SIG-M5 treated with dmso at 0.1 percent for 504 hours (cell line): ENCODE results near the gene BCL11B.

Experiments
- DNase-seq: peaks from one replicate; lab custom pipeline; 2025; ENCODE audit not compliant: unreplicated experiment; lab: John Stamatoyannopoulos, UW

Gene BCL11B

DNA sequence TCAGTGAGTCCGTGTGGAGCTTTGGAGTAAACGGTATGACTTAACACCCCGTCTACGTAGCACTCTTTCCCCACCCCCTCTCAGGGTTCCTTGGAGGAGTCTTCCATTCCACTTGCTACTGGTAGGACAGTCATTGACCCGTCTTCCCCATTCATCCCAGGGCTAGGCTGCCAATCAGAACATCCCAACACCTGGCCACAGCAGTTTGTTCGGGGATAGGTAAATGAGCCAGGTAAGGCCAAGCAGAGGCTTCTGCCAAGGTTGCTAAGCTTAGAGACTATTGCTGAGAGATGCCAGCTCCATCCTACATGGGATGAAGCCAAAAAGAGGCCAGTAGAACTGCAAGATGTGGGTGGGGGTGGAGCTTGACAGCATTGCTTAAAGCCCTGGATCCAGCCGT lies 130.8 kb downstream of the BCL11B start:
- no peak for DNase-seq

DNA sequence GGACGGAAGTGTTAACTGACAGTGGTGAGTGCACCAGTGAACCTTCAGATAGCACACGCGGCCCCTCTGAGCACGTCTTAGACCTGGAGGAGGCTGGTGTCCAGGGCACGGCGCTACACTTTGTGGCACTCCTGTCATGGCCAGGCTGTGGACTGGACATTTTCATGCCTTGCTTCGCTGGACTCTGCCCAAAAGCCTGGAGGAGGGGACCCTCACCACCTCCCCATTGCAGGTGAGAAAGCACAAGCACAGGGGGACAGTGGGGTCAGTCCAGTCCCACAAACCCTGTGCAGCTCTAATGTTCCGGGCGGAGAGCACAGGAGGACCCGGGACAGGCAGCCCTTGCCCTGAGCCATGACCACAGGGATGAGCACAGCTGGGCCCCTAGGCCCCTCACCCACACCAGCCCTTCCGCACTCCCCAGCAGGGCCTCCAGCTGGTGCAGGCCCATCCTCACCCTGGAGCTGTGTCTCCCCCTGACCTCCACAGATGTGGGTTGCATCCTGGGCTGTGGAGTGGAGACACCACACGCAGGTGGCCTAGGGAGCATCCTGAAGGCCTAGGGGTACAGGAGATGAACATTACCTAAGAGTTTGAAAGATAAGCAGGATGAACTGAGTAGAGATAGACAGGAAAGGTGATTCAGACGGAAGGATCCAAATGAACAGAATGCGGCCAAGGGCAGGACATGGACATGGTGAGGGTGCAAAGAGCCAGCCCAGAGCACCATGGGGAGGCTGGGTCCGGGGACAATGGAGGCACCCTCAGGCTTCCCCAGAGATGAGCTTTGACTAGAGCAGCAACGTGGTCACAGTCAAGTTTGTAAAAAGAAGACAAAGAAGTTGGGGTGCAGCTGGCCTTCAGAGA lies 132.8 kb downstream of the BCL11B start:
- DNase-seq = no peak

DNA sequence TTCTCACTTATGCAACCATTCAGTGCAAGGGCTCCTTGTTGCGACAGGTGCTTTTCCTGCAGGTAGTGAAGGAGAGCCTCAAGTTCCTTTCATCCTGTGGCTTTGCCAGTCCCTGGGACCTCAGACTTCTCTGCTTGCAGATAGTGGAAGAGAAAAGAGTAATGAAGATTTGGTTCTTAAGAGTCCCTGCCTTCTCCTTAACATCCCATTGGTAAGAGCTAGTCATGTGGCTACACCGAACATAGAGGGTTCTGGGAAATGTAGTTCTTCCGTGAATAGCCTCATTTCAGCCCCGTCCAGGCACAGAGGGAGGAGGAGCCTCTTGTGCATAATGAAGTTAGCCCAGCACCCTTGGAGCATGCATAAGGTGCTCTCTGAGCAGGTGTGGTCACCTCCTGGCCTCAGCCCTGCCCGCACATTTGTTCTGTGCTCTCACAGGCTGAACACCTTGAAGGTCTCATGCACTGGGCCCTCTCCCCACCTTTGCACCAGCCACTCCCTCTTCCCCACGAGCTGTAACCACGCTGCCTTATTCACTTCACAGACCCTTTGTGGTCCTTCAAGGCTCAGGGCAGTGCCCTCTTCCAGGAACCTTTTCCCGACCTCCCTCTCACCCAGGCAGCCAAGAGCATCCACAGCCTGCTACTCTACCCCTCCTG lies 134.0 kb downstream of the BCL11B start:
- DNase-seq = no peak

DNA sequence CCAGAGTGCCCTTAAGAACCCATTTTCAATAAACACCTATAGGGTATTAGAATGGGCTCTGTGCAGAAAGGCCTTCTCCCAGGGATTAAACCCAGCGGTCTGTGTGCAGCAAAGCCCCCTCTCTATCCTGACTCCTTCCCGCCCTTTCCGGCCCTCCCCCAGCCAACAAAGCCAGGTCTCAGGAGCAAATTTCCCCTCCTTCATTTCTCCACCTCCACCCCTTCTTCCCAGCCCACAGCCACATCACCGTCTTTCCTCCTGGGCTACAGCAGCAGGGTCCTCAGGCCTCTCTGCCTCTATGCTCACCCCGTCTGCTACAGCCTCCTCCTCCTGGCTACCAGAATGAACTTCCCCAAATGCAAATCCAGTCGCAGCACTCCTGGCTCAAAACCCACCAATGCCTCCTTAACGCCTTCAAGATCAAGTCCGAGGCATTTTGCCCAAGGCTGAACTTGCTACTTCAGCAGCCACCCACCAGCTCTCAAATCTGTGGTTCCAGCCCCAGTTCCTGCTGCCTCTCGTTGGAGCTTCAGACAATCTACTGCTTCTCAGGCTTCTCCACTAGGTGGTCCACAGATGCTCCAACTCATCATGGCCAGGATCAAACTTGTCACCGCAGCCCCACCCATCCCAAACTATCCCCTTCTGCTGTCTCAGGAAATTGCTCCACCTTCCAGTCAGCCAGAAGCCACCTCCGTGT lies 134.8 kb downstream of the BCL11B start:
- DNase-seq = peak; percentile 5

DNA sequence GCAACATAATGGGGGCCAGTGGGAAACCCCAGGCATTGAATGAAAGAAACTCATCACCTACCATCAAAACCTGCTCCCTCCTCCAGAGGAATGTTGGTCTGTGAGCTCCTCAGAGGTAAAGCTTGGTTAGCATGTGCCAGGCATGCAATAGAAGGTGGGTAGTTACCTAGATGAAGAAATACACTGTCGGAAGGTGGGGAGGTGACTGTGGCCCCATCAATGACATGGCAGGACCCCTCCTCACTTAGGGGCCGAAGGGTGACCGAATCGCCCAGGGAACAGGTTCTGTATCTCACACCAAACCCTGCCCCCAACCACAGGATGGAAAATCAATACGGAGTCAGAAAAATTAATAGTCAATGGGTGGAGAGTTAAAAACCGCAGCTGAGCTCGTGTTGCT lies 135.6 kb downstream of the BCL11B start:
- no peak for DNase-seq

DNA sequence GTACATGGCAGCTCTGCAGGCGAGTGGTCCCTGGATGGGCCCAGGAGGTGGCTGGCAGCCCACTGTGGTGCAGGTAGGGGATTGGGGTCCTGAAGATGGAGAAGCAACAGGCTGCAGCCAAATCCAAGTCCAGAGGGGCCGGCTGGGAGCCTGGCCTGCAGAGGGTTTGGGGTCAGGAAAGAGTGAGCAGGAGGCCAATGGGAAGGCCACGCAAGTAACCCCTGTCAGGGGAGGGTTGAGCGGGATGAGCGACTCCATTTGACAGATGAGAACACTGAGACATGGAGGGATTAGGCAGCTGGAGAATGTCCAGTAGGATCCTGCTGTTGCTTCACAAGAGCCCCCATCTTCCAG lies 136.0 kb downstream of the BCL11B start:
- DNase-seq = no peak

DNA sequence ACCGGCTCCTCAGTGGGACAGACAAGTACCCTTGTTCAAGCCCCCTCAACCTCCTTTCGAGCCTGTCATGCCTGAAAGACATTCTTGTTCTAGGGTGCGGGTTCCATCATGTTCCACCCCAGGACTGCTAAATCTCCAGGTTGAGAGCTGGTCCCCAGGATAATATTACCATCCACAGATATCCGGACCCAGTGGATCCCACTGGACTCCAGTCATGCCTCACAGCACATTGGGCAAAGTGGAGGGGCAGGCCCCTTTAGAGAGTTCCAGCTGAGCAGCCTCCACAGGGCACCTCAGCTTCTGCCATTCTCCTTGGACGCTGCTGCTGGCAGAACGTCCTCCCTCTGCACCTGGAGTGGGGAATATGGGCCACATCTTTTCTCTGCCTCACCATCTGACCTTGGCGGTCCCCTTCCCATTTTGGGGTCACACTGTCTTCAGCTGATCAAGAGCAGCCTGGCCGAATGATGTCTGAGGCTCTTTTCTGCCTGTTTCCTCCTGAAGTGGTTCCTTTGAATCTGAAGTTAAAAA lies 137.4 kb downstream of the BCL11B start:
- DNase-seq = no peak

DNA sequence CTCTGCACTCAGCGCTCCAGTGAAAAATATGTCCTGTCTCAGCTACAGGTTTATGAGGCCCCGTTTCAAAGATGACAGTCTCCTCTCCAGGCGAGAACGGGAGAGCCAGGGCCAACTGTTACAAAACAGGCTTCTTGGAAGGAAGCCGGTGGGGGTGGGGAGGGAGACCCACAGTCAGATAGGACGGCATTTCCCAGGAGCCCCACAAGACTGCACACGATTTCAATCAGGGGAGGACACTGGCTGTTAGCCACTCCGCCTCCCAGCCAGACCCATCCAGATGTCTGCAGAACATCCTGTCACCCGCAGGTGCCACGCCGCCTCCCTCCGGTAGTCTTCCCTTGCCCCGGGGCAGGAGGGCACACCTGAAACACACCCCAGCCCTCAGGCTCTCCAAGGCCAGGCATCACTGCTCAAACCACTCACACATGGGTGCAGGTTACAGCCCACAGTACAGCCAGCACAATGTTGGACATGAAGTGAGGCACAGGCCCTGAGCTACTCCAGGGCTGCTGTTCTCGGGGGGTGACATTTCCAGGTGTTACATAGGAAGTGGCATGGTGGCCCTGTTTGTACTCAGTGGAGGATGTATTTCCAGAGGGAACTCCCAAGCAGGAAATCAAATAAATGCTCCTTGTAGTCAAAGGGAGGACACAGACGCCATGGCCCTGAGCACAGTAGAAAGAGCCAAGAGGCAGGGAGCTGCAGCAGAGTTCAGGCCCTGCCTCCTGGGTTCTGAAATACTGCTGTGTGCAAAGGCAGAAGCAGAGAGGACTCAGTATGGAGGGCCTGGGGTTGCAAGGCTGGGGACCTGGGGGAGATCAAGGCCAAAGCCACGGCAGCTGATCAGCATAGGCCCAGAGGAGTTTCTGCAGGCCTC lies 138.1 kb downstream of the BCL11B start:
- no peak for DNase-seq

DNA sequence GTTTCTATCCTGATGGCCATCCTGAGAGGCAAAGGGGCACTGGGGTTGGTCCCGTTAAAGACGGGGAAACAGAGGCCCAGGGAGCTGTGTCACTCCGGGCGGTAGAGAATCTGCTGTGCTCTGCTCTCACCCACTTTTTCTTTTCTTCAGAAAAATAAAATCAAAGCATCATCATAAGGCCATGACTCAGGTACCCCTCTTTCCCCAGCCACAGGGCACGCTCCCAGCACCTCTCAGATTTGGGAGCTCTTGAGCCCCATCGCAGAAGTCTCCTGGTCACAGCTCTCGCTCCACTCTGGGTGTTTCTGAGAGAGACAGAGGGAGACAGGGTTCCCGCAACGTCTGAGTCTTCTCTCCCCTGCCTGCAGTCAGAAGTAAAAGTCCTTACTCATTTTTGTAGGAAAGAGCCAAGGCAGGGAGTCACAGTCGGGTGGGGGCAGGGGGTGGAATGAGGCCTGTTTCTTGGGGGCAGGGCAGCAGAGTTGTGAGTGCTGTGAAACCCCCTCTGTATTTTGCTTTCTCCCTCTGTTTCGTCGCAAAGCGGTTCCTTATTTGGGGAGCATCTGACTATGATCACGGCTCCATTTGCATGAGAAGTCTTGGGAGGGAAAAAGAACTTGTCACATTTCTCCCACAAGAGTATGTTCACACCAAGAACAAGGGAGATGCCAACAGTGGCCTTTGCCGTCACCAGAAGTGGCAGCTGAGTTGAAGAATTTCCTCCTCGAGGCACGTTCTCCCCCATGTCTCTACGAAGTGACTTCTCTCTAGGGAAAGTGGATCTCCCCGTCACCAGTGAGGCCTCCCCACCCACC lies 139.0 kb downstream of the BCL11B start:
- no peak for DNase-seq

DNA sequence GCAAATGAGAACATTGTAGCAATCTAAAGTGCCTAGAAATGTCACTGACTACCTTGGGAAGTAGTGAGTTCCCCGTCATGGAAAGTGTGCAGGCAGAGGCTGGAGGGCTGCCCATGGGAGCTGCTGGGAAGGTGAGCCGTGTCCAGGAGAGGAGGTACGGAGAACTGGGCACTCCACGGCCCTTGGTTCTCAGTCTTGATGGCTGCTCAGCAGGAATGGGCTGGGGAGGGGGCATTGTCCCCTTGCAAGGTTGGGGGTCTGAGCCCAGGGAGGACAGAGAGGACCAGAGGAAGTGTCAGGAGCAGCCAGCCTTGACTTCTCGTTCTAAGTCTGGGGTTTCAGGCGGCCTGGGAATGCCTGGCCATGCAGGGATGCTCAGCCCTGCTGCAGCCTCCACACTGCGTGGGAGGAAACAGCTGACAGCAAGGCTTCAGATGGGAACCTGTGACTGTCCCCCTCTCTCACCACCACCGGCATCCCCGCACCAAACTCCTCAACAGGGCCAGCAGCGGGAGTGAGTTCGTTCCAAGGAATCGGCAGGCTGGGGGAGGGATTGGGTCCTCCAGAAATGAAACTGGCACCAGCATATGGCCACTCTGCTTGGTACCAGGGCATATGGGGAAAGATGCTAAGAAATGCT lies 140.2 kb downstream of the BCL11B start:
- DNase-seq = no peak

DNA sequence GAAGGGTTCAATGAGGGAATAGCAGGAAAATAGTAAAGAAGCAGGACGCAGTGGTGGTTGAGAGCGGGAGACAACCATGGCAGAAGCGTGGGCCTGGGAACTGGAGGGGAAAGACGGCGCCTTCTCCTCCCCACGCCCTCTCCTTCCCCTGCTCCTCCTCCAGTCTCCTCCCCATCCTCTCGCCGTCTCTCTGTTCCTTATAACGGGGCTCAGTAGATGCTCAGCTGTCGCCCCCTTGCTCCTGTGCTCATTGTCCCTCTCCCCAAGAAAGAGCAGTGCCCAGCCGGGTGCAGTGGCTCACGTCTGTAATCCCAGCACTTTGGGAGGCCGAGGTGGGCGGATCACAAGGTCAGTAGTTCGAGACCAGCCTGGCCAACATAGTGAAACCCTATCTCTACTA lies 142.0 kb downstream of the BCL11B start:
- no peak for DNase-seq

DNA sequence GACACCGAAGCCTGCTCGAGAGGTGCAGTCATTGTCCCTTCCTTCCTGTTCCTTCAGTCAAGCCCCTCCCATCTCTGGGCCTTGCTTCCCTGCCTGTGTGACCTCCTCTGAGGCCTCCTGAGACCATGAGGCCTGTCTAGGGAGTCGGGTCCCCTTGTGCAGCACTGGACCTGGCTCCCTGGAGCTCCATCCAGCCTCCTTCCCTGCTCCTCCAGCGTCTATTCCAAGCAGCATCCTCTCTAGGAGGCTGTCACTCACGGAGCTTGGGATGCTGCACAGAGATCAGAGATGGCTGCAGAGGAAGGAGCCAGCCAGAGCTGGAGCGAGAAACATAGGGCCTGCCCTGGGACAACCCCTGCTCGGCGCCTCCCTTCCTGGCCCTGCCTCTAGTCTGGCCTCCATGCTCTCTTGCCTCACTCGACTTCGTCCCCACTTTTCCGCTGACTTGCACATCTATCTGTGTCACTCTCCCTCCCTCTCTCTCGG lies 142.7 kb downstream of the BCL11B start:
- no peak for DNase-seq

DNA sequence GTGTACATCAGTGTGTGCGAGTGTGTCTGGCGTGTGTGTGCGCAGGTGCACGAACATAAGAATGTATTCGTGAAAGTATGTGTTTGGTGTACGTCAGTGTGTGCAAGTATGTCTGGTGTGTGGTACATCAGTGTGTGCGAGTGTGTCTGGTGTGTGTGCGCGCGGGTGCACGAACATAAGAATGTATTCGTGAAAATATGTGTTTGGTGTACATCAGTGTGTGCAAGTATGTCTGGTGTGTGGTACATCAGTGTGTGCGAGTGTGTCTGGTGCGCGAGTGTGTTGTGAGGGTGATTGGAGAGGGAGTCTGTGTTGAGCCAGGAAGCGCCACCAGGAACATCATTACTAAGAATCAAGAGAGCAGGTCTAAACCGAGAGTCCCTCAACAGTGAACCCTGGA lies 143.8 kb downstream of the BCL11B start:
- no peak for DNase-seq

DNA sequence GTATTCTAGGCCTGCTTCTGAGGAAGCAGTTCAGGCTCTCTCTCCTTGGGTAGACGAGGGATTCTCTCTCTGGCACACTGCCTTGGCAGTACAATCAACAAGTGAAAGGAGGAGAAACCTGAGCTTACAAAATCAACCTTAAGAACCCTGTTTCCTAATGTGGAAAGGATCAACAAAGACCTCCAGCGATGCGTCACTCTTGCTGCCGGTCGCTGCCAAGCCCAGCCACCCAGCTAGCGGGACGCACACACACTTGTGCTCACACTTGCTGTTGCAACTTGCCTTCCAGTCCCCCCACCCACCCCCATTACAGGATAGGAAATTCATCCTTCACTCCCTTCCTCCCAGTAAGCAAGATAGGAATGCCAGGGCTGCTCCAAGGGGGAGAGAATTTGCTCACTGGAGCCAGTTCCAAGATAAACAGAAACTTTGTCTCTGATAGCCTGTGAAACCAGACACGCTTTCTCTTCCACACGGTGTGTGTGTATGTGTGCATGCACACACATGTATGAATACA lies 144.3 kb downstream of the BCL11B start:
- no peak for DNase-seq

DNA sequence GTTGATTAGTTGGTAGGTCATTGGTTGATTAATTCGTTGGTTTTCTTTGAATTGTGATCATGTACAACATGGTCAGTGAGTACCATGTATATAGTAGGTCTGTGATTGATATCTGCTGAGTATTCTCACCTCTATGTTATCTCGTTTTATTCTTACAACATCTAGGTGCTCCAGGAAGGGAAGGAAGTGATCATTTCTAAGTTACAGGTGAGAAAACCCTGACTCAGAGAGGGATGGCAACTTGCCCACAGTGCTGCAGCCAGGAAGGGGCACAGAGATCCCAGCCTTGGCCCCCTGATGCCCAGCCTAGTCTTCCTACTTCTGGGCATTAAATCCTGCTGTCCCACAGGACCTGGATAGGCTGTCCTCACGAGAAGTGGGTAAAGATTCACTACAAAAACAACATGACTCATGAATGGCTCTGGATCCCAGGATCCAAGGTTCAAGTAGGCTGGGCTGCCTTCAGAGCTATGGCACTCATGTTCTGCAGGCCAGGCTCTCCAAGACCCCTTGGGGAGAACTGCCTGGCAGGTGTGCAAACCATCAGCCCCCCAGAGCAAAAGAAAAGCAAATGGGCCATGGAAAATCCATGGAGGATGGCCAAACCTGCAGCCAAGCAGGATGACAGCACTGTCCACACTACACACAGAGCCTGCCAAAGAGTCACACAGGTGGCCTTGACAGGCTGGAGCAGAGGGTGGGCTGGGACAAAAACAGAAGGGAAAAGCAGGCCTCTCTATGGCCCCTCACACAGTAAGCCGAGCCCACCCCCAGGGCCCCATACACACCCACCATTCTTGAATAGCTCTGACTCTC lies 146.2 kb downstream of the BCL11B start:
- DNase-seq = no peak

DNA sequence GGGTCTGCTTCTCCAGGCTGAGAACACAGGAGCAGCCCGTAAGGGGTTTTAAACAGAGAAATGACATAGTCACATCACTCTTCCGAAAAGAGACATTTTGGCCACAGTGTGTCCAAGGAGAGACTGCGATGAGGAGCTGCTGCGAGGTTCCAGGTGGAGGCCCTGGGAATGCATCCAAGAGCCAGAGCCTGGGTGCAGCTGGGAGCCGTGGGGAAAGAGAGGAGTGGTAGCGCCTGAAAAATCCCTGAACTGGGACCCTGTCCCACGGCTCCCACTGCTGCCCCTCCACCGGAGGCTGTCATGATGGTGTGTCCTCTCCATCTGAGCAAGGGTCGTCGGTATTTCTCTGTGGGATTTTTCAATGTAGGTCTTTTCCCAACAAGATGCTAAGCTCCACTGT lies 146.9 kb downstream of the BCL11B start:
- no peak for DNase-seq

DNA sequence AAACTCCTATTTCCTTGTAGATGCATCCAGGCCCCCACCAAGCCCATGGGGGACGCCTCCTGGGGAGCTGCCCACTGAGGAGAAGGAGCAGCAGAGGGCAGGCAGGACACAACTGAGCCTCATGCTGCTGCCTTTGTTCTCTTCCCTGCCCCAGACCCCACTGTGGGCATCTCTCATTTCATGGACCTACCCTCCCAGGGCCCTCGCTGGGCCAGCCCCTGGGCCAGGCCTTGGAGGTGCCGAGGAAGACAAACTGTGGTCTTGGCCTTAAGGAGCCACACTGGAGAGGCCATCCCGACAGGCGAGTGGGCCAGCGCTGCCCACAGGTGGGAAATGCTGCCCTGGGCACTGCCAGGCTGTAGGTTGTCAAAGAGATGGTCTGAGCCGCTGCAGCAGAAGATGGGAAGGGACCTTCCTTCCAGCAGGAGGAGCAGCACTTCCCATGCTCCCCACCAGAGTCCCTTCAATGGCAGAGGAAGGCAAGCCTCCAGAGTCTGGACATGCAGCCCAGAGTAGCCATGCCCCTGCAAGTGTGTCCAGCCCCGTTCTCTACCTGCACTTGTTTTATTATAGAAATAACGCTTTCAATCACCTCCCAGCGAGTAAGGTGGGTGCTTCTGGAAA lies 147.4 kb downstream of the BCL11B start:
- no peak for DNase-seq
